Measurements from ENCODE around the gene SYT9. TPM values are rescaled to one million over a fixed set of nuclear protein-coding genes. Genes with fewer than 3 reads are reported as not detected.

The SYT9 gene
- total and polyA plus RNA-seq, 4 donors: 0.05 to 5.4 (median 2.6) TPM

DNA sequence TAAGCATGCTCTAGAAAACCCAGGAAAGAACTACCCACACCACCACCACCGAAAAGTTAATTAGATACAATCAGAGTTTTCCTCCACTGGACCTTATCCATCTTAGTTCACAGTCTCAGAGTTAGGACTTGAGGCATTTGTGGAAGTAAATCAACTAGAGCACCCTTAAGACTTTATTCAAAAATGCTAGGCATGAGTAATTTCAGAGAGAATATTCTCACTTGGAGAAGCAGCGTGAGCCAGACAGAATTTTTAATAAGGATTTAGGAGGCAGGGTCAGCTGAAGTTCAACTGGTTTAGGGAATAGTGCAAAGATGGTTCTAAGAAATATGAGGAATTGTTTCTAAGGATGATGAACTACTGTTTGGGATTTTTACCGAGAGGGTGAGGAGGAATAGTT is 232.4 kb downstream of the SYT9 start:
- TF ChIP-seq TAF1 (conservative IDR thresholded peaks at IDR 0.05) (no peak), FOXA2 (IDR thresholded peaks at IDR 0.05) (no peak), HNF4G (IDR thresholded peaks at IDR 0.05) (no peak), RXRA (IDR thresholded peaks at IDR 0.05) (no peak), HNF4A (conservative IDR thresholded peaks at IDR 0.05) (no peak), SP1 (IDR thresholded peaks at IDR 0.05) (no peak), JUND (IDR thresholded peaks at IDR 0.05) (no peak), FOXA1 (IDR thresholded peaks at IDR 0.05) (no peak), GABPA (IDR thresholded peaks at IDR 0.05 in 1 of 2, conservative IDR thresholded peaks at IDR 0.05 in 1 of 2) (no peak), YY1 (IDR thresholded peaks at IDR 0.05) (no peak), RAD21 (IDR thresholded peaks at IDR 0.05) (no peak), NR2F2 (IDR thresholded peaks at IDR 0.05) (no peak), EGR1 (IDR thresholded peaks at IDR 0.05; ENCODE audit: low read depth in 2 of 2) (no peak)
- TF ChIP-seq, protein P1, sequence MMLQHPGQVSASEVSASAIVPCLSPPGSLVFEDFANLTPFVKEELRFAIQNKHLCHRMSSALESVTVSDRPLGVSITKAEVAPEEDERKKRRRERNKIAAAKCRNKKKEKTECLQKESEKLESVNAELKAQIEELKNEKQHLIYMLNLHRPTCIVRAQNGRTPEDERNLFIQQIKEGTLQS (IDR thresholded peaks at IDR 0.05): no peak
- TF ChIP-seq, protein P2, sequence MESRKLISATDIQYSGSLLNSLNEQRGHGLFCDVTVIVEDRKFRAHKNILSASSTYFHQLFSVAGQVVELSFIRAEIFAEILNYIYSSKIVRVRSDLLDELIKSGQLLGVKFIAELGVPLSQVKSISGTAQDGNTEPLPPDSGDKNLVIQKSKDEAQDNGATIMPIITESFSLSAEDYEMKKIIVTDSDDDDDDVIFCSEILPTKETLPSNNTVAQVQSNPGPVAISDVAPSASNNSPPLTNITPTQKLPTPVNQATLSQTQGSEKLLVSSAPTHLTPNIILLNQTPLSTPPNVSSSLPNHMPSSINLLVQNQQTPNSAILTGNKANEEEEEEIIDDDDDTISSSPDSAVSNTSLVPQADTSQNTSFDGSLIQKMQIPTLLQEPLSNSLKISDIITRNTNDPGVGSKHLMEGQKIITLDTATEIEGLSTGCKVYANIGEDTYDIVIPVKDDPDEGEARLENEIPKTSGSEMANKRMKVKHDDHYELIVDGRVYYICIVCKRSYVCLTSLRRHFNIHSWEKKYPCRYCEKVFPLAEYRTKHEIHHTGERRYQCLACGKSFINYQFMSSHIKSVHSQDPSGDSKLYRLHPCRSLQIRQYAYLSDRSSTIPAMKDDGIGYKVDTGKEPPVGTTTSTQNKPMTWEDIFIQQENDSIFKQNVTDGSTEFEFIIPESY (IDR thresholded peaks at IDR 0.05): no peak
- TF ChIP-seq, protein P3, sequence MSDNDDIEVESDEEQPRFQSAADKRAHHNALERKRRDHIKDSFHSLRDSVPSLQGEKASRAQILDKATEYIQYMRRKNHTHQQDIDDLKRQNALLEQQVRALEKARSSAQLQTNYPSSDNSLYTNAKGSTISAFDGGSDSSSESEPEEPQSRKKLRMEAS (IDR thresholded peaks at IDR 0.05): no peak
- TF ChIP-seq, protein P4, sequence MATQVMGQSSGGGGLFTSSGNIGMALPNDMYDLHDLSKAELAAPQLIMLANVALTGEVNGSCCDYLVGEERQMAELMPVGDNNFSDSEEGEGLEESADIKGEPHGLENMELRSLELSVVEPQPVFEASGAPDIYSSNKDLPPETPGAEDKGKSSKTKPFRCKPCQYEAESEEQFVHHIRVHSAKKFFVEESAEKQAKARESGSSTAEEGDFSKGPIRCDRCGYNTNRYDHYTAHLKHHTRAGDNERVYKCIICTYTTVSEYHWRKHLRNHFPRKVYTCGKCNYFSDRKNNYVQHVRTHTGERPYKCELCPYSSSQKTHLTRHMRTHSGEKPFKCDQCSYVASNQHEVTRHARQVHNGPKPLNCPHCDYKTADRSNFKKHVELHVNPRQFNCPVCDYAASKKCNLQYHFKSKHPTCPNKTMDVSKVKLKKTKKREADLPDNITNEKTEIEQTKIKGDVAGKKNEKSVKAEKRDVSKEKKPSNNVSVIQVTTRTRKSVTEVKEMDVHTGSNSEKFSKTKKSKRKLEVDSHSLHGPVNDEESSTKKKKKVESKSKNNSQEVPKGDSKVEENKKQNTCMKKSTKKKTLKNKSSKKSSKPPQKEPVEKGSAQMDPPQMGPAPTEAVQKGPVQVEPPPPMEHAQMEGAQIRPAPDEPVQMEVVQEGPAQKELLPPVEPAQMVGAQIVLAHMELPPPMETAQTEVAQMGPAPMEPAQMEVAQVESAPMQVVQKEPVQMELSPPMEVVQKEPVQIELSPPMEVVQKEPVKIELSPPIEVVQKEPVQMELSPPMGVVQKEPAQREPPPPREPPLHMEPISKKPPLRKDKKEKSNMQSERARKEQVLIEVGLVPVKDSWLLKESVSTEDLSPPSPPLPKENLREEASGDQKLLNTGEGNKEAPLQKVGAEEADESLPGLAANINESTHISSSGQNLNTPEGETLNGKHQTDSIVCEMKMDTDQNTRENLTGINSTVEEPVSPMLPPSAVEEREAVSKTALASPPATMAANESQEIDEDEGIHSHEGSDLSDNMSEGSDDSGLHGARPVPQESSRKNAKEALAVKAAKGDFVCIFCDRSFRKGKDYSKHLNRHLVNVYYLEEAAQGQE (IDR thresholded peaks at IDR 0.05): no peak
- TF ChIP-seq, protein P5, sequence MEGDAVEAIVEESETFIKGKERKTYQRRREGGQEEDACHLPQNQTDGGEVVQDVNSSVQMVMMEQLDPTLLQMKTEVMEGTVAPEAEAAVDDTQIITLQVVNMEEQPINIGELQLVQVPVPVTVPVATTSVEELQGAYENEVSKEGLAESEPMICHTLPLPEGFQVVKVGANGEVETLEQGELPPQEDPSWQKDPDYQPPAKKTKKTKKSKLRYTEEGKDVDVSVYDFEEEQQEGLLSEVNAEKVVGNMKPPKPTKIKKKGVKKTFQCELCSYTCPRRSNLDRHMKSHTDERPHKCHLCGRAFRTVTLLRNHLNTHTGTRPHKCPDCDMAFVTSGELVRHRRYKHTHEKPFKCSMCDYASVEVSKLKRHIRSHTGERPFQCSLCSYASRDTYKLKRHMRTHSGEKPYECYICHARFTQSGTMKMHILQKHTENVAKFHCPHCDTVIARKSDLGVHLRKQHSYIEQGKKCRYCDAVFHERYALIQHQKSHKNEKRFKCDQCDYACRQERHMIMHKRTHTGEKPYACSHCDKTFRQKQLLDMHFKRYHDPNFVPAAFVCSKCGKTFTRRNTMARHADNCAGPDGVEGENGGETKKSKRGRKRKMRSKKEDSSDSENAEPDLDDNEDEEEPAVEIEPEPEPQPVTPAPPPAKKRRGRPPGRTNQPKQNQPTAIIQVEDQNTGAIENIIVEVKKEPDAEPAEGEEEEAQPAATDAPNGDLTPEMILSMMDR (IDR thresholded peaks at IDR 0.05; ENCODE audit: low read depth, low read length, missing input control): no peak
- Histone ChIP-seq H3K27ac (ENCODE audit: low read depth in 1 of 2, low read length in 2 of 2) (no peak overlapping the region), H3K4me1 (ENCODE audit: control insufficient read depth in 4 of 4, insufficient read depth in 4 of 4, low read length in 3 of 4) (peaks cover 0 to 9% (median 2%) of the 10 kb centered on the region in 4 donors), H3K36me3 (ENCODE audit: control insufficient read depth in 4 of 4, insufficient read depth in 3 of 4, low read depth in 1 of 4, low read length in 3 of 4) (no peaks in the 10 kb centered on the region), H3K9me3 (ENCODE audit: control insufficient read depth in 4 of 4, low read length in 3 of 4) (no peaks in the 10 kb centered on the region), H3K27me3 (ENCODE audit: control insufficient read depth in 4 of 4, insufficient read depth in 4 of 4, low read length in 3 of 4) (no peaks in the 10 kb centered on the region), H3K4me3 (ENCODE audit: low read depth in 1 of 3, low read length in 3 of 3) (no peak overlapping the region), H3K9ac (ENCODE audit: low read depth in 1 of 2, low read length in 2 of 2) (no peak overlapping the region)
- DNase-seq (ENCODE audit: low spot score): no peak
- WGBS: 89% methylated on average over 3 of the region's 3 CpGs

Measured in liver (tissue), 9 donors.